BJ (cell line): Measurements from ENCODE around the gene SDK1. TPM values are rescaled to one million over a fixed set of nuclear protein-coding genes. Genes with fewer than 3 reads are reported as not detected.

Source experiments
- CTCF ChIA-PET: fragments of 350-600 bp; formaldehyde crosslinking; extraction: SDS; loops from one replicate; lab custom pipeline; 2021; ENCODE audit warnings: antibody characterized with exemption, inconsistent platforms; lab: Yijun Ruan, JAX
- POLR2A ChIA-PET: fragments of 300-600 bp; sonication (Branson Sonifier 250); formaldehyde crosslinking; extraction: SDS; loops from one replicate; lab custom pipeline; 2021; ENCODE audit warnings: antibody characterized with exemption; lab: Charles Lee
- DNase-seq: peaks from one replicate; pipeline ENCODE4 v3.0.0-alpha.2; 2011; ENCODE audit warnings: low read depth
- H3K27me3 ChIP-seq: 2 replicates; pipeline ENCODE4 v1.6.0; 2011; ENCODE audit warnings: low read length; ENCODE audit not compliant: control insufficient read depth, insufficient read depth
- H3K36me3 ChIP-seq: 2 replicates; pipeline ENCODE4 v1.5.1; 2011; ENCODE audit warnings: low read length; ENCODE audit not compliant: control insufficient read depth, insufficient read depth
- H3K4me3 ChIP-seq: 2 replicates; pipeline ENCODE4 v1.5.1; 2011; ENCODE audit warnings: low read depth, mild to moderate bottlenecking, control low read depth, low read length
- polyA plus RNA-seq: library from polyadenylated mRNA; depleted of rRNA; stranded (reverse); fragments of >200 nt; gene quantifications from 2 replicates; pipeline ENCODE4 v1.2.3, GENCODE V29; 2011
- TF ChIP-seq, protein P1 (sequence below): IDR thresholded peaks from 2 replicates; pipeline ENCODE4 v1.5.1; 2011; ENCODE audit warnings: low read depth, mild to moderate bottlenecking, control low read depth, inconsistent platforms, low read length, moderate library complexity; ENCODE audit not compliant: insufficient read depth

Gene SDK1
- polyA plus RNA-seq, 1 experiment: 0.01 TPM

DNA sequence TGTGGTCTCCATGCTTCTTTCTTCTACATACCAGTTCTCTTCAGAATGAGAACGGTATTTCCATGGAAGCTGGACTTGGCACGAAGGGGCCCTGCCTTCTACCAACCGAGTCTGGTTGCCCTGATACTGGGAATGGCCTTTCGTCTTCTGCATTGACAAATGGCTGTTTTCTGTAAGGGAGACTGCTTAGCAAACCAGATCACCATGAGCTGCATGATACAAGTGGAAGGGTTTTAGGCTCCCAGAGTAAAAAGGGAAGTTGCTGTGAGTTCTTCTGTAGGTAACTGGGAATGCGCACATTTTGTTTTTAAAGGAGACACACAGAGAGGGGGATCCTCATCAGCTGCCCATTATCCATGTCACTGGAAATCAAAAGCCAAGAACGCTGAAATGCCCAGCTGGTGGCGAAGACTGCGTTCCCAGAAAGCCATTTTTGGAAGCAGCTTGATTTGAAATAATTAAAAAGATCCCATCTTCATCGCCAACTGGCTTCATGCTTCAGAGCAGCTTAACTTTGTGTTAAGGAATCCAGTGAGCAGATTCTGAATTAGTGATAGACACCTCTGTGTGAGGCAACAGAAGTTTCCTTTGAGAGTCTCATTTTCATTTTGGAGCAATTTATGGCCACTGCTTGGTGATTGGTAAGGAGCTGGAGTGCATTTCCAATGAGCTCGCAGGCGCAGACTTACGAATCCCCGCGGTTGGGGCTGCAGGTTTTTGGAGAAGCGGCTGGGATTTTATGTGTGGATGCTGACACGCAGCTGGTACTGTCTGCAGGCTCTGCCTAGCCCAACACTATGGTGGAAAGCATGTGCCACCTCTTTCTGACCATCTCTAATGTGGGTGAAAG, 708.4 kb downstream of the SDK1 start:
- Histone ChIP-seq H3K27me3 (no peaks in the 10 kb centered on the region), H3K4me3 (no peak overlapping the region), H3K36me3 (no peaks in the 10 kb centered on the region)
- no peak for DNase-seq
- TF ChIP-seq, protein P1, sequence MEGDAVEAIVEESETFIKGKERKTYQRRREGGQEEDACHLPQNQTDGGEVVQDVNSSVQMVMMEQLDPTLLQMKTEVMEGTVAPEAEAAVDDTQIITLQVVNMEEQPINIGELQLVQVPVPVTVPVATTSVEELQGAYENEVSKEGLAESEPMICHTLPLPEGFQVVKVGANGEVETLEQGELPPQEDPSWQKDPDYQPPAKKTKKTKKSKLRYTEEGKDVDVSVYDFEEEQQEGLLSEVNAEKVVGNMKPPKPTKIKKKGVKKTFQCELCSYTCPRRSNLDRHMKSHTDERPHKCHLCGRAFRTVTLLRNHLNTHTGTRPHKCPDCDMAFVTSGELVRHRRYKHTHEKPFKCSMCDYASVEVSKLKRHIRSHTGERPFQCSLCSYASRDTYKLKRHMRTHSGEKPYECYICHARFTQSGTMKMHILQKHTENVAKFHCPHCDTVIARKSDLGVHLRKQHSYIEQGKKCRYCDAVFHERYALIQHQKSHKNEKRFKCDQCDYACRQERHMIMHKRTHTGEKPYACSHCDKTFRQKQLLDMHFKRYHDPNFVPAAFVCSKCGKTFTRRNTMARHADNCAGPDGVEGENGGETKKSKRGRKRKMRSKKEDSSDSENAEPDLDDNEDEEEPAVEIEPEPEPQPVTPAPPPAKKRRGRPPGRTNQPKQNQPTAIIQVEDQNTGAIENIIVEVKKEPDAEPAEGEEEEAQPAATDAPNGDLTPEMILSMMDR: no peak
- CTCF ChIA-PET: no interaction called here
- POLR2A ChIA-PET: no interaction called here

DNA sequence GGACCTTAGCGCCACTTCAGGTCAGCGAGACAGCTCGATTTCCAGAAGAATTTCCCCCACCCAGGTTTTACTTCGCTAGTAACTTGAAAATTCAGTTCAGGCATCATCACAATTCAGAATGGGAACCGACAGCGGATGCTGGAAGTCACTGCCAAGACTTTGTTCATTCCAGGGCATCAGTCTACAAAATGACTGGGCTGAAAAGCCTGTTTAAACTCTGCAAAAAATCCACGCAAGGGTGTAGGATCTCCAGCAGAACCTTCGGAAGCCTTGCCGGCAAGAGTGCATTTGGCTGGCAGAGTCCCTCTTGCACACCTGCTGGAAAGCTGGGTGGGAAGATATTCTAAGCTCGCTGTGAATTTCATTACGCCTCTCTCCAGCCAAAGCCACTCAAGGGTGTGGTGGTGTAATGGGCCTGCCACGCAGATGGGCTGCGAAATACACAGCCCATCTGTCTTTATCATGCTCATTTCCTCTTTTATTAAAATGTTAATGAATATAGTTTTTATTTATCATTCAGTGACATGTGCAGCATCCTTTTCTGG, 709.1 kb downstream of the SDK1 start:
- Histone ChIP-seq H3K4me3 (no peak overlapping the region), H3K27me3 (no peaks in the 10 kb centered on the region), H3K36me3 (no peaks in the 10 kb centered on the region)
- no peak for DNase-seq
- POLR2A ChIA-PET: no interaction called here
- CTCF ChIA-PET: no interaction called here
- TF ChIP-seq, protein P1: no peak

DNA sequence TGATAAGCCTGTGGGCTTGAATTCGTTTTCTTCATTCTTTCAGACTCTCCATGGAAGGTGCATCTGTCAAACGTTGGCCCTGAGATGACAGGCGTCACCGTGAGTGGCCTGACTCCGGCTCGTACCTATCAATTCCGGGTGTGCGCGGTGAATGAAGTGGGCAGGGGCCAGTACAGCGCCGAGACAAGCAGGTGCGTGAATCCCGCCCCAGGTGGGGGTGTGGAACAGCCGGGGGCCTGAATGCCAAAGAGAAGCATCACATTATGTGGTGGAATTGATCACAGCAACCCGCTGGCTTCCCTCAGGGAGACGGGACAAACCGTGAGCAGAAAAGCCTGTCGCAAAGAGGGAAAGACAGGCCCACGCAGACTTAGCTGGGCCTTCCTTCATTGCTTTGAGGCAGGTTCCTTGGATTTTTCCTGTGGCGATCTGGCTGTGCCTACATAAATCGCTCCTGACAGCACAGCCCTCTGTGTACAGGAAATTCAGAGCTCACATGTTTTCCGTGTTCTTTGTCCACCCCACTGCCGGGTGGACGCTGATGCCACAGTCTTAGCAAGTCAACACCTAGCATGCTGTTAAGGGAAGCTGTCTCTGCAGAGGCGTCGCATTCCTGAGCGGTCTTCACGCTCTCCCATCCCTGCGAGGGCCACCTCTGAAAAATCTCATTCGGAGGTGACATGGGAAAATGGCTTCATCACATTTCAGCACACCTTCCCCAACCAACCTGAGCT, 710.0 kb downstream of the SDK1 start:
- no peak overlapping the region for H3K4me3 ChIP-seq
- no peak for DNase-seq
- CTCF ChIA-PET: no interaction called here
- TF ChIP-seq, protein P1: no peak
- POLR2A ChIA-PET: no interaction called here
- H3K36me3 ChIP-seq: no peaks in the 10 kb centered on the region
- no peaks in the 10 kb centered on the region for H3K27me3 ChIP-seq

DNA sequence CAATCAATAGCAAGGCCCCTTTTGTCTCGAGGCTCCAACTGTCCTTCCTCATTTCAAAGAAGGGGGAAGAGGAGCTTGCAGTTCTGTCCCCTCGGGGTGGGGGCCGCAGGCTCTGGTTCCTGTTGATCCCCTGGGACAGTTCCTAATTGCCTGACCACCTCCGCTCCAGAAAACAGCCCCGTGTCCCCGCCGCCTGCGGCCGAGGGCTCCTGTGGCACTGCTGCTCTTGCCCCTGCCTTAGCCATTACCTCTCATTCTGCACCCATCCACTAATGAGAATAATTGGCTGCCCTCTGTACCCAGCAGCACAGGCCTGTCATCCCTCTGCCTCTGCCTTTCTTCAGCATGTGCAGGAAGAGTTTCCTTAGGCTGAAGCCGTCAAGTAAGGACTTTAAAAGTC, 712.7 kb downstream of the SDK1 start:
- TF ChIP-seq, protein P1: no peak
- Histone ChIP-seq H3K4me3 (no peak overlapping the region), H3K36me3 (no peaks in the 10 kb centered on the region), H3K27me3 (no peaks in the 10 kb centered on the region)
- CTCF ChIA-PET: no interaction called here
- no peak for DNase-seq
- POLR2A ChIA-PET: no interaction called here

DNA sequence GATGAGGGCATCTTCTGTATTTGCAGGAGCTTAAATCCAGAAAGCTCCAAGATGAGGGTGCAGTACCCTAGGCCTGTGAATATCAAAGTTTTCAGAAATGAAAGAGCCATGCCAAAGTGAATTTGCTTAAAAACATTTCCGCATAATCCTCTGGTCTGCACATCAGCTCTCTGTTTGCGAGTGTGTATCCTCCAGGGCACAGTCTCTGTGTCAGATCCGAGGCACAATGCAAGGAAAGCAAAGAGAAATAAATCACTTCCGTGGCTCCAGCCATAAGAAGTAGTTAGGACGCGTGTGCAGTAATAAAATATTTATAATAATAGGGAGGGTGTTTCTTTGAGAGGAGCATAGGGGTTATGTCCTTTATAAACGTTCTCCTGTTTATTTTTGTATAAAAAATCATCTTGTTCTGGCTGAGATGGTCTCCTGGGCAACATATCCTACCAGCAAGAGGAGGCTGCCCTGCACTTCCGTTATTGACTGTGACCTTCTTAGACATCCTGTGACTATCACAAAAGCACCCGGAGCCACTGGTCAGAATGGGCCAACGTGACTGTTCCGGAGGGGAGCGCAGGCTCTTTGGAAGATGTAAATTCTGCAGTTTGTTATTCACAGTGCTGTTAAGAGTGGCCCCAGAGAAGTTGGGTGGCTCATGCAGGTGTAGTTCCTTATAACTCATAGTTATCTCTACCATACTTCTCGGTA, 713.4 kb downstream of the SDK1 start:
- POLR2A ChIA-PET: no interaction called here

More for the DNA sequence above, 713.4 kb downstream of the SDK1 start:
- CTCF ChIA-PET: no interaction called here
- Histone ChIP-seq H3K27me3 (no peaks in the 10 kb centered on the region), H3K36me3 (no peaks in the 10 kb centered on the region), H3K4me3 (no peak overlapping the region)
- no peak for DNase-seq
- TF ChIP-seq, protein P1: no peak
